Testis (tissue), 2 donors: Measurements from ENCODE around the gene SPRYD4.

Source experiments
- POLR2A ChIP-seq: fragments of 450-650 bp; IDR thresholded peaks from one replicate; pipeline ENCODE4 v1.6.1; 2017; ENCODE audit warnings: antibody characterized with exemption, mild to moderate bottlenecking, moderate library complexity
- TF ChIP-seq, protein P1 (sequence below), 3 experiments: fragments of 450-650 bp in 2 of 3; fragments of 200-600 bp in 1 of 3; sonication (generic) in 1 of 3; IDR thresholded peaks; one replicate each; pipeline ENCODE4 v1.5.1; 2016 to 2019; ENCODE audit warnings: antibody characterized with exemption in 3 of 3, mild to moderate bottlenecking in 2 of 3, moderate library complexity in 1 of 3

DNA sequence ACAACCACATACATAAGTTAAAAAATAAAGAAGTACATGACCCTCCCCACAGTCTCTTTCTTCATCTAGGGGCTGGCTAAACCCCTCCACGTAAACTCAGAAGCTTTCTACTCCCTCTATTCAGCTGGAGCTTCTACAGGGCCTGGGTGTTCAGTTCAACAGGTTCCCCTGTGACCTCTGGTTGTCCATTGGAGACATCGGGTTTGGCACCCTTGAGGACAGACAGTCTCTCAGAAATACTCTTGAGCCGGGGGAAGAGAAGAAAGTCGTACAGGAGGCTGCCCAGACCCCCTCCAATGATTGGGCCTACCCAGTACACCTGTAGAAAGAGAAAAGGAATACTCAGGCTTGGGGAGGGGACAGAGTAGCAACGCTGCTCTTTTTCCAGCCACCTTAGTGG is 17.2 kb upstream of the SPRYD4 start:
- TF ChIP-seq, protein P1, sequence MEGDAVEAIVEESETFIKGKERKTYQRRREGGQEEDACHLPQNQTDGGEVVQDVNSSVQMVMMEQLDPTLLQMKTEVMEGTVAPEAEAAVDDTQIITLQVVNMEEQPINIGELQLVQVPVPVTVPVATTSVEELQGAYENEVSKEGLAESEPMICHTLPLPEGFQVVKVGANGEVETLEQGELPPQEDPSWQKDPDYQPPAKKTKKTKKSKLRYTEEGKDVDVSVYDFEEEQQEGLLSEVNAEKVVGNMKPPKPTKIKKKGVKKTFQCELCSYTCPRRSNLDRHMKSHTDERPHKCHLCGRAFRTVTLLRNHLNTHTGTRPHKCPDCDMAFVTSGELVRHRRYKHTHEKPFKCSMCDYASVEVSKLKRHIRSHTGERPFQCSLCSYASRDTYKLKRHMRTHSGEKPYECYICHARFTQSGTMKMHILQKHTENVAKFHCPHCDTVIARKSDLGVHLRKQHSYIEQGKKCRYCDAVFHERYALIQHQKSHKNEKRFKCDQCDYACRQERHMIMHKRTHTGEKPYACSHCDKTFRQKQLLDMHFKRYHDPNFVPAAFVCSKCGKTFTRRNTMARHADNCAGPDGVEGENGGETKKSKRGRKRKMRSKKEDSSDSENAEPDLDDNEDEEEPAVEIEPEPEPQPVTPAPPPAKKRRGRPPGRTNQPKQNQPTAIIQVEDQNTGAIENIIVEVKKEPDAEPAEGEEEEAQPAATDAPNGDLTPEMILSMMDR (IDR thresholded peaks at IDR 0.05) = no peak
- TF ChIP-seq POLR2A = no peak
